OCI-LY1 (cell line): ENCODE measurements around the gene APOA4.

ENCODE experiments used
- H2AFZ ChIP-seq: fragments of 200-600 bp; sonication (generic), shearing (Covaris generic); 2 replicates; pipeline ENCODE4 v1.6.0; 2014; ENCODE audit warnings: antibody characterized with exemption, mild to moderate bottlenecking, low read length
- H3F3A ChIP-seq: fragments of 200-600 bp; sonication (generic), shearing (Covaris generic); 2 replicates; pipeline ENCODE4 v1.6.0; 2014; ENCODE audit warnings: mild to moderate bottlenecking, antibody characterized with exemption, low read length, moderate library complexity; ENCODE audit not compliant: insufficient read depth
- H3K27ac ChIP-seq: fragments of 200-600 bp; sonication (generic); 2 replicates; pipeline ENCODE4 v1.5.1; 2014; ENCODE audit warnings: low read length, mixed run types, mild to moderate bottlenecking, low read depth; ENCODE audit not compliant: poor library complexity, severe bottlenecking
- H3K27me3 ChIP-seq: fragments of 200-600 bp; sonication (generic); 2 replicates; pipeline ENCODE4 v1.6.0; 2014; ENCODE audit warnings: antibody characterized with exemption, mild to moderate bottlenecking, low read length, moderate library complexity; ENCODE audit not compliant: insufficient read depth
- H3K36me3 ChIP-seq: fragments of 200-600 bp; sonication (generic); 2 replicates; pipeline ENCODE4 v1.6.1; 2014; ENCODE audit warnings: mild to moderate bottlenecking, antibody characterized with exemption, low read length, moderate library complexity, mixed read lengths; ENCODE audit not compliant: insufficient read depth
- H3K4me1 ChIP-seq: fragments of 200-600 bp; sonication (generic); 2 replicates; pipeline ENCODE4 v1.5.1; 2014; ENCODE audit warnings: mild to moderate bottlenecking, low read length, moderate library complexity; ENCODE audit not compliant: insufficient read depth, severe bottlenecking
- H3K4me2 ChIP-seq: fragments of 200-600 bp; sonication (generic), shearing (Covaris generic); 2 replicates; pipeline ENCODE4 v1.6.1; 2014; ENCODE audit warnings: low read length
- H3K4me3 ChIP-seq: fragments of 200-600 bp; sonication (generic); 2 replicates; pipeline ENCODE4 v1.5.1; 2014; ENCODE audit warnings: low read length, low read depth, mild to moderate bottlenecking, mixed read lengths; ENCODE audit not compliant: poor library complexity, severe bottlenecking
- H3K79me2 ChIP-seq: fragments of 200-600 bp; shearing (Covaris generic); 2 replicates; pipeline ENCODE4 v1.6.1; 2016; ENCODE audit warnings: mixed run types, low read length, mixed read lengths; ENCODE audit not compliant: insufficient read depth
- H3K9ac ChIP-seq: fragments of 200-600 bp; sonication (generic), shearing (Covaris generic); 2 replicates; pipeline ENCODE4 v1.6.1; 2014; ENCODE audit warnings: mild to moderate bottlenecking, low read length, mixed read lengths
- H3K9me2 ChIP-seq: fragments of 200-600 bp; sonication (generic), shearing (Covaris generic); 2 replicates; pipeline ENCODE4 v1.6.1; 2014; ENCODE audit warnings: low read depth, mild to moderate bottlenecking, low read length, mixed read lengths
- H3K9me3 ChIP-seq: fragments of 200-600 bp; shearing (Covaris generic); 2 replicates; pipeline ENCODE4 v1.6.1; 2014; ENCODE audit warnings: low read length, mixed read lengths
- H4K20me1 ChIP-seq: fragments of 200-600 bp; sonication (generic), shearing (Covaris generic); 2 replicates; pipeline ENCODE4 v1.6.0; 2016; ENCODE audit warnings: mild to moderate bottlenecking, low read length; ENCODE audit not compliant: insufficient read depth
- CTCF ChIP-seq: fragments of 200-600 bp; sonication (generic), shearing (Covaris generic); IDR thresholded peaks from 2 replicates; pipeline ENCODE4 v1.5.1; 2017; ENCODE audit warnings: mild to moderate bottlenecking, antibody characterized with exemption, low read length, moderate library complexity, mixed read lengths
- EZH2 ChIP-seq: fragments of 200-600 bp; sonication (generic), shearing (Covaris generic); IDR thresholded peaks from 2 replicates; pipeline ENCODE4 v1.8.0; 2017; ENCODE audit warnings: borderline replicate concordance, mixed run types, mild to moderate bottlenecking, antibody characterized with exemption, low read length, moderate library complexity, mixed read lengths

Gene APOA4

GRCh38 chr11:116791002-116791812 lies 31.9 kb downstream of the APOA4 start:
- Histone ChIP-seq H3K9ac (peak overlapping the region; percentile 18; the same call in 1 of the 2 replicates), H3K27ac (no peak overlapping the region), H4K20me1 (no peaks in the 10 kb centered on the region), H3K9me3 (no peaks in the 10 kb centered on the region), H3F3A (no peaks in the 10 kb centered on the region), H3K27me3 (no peaks in the 10 kb centered on the region), H2AFZ (no peak overlapping the region), H3K4me1 (peaks cover 28% of the 10 kb centered on the region), H3K4me2 (peak overlapping the region; percentile 70), H3K4me3 (peak overlapping the region; percentile 50), H3K9me2 (no peaks in the 10 kb centered on the region), H3K79me2 (peaks cover 10% of the 10 kb centered on the region; the same call in 1 of the 2 replicates), H3K36me3 (peaks cover 6% of the 10 kb centered on the region; the same call in 1 of the 2 replicates)
- no peak for TF ChIP-seq EZH2
- TF ChIP-seq CTCF = peak; percentile 71

GRCh38 chr11:116790167-116791001 lies 32.7 kb downstream of the APOA4 start:
- peaks cover 28% of the 10 kb centered on the region for H3K4me1 ChIP-seq
- TF ChIP-seq EZH2 (no peak), CTCF (no peak)
- no peak overlapping the region for H3K27ac ChIP-seq
- H2AFZ ChIP-seq = no peak overlapping the region
- H3K9me2 ChIP-seq = no peaks in the 10 kb centered on the region
- no peaks in the 10 kb centered on the region for H3F3A ChIP-seq
- no peaks in the 10 kb centered on the region for H4K20me1 ChIP-seq
- peaks cover 14% of the 10 kb centered on the region for H3K36me3 ChIP-seq
- peaks cover 10% of the 10 kb centered on the region; the same call in 1 of the 2 replicates for H3K79me2 ChIP-seq
- no peak overlapping the region for H3K9ac ChIP-seq
- no peaks in the 10 kb centered on the region for H3K27me3 ChIP-seq
- H3K4me3 ChIP-seq = no peak overlapping the region
- H3K9me3 ChIP-seq = no peaks in the 10 kb centered on the region
- H3K4me2 ChIP-seq = no peak overlapping the region

- no peaks in the 10 kb centered on the region for H4K20me1 ChIP-seq
These were observed 34.1 kb downstream of the APOA4 start for GRCh38 chr11:116788975-116789374.

More at GRCh38 chr11:116788975-116789374, 34.1 kb downstream of the APOA4 start:
- Histone ChIP-seq H3K4me2 (no peak overlapping the region), H3K9me3 (no peaks in the 10 kb centered on the region), H3K27me3 (no peaks in the 10 kb centered on the region), H3K79me2 (peaks cover 10% of the 10 kb centered on the region; the same call in 1 of the 2 replicates), H3K4me1 (peaks cover 28% of the 10 kb centered on the region), H3K4me3 (no peak overlapping the region), H3K9me2 (no peaks in the 10 kb centered on the region), H3K27ac (no peak overlapping the region), H3K36me3 (peaks cover 28% of the 10 kb centered on the region), H3F3A (no peaks in the 10 kb centered on the region), H2AFZ (no peak overlapping the region), H3K9ac (no peak overlapping the region)
- no peak for TF ChIP-seq CTCF
- TF ChIP-seq EZH2 = no peak
